NCI-H510A treated with DMSO at 0.1 percent for 48 hours (cell line): ENCODE measurements around the gene KIF22.
"Not testable (repeated sequence)": the region's sequence is repeated elsewhere in the genome, so short reads cannot be mapped to it uniquely, and the experiment has no call there.

Experiments
- DNase-seq: peaks from one replicate; lab custom pipeline; 2025; lab: John Stamatoyannopoulos, UW

KIF22 gene

GRCh38 chr16:29815032-29815721, 24.6 kb downstream of the KIF22 start:
- DNase-seq = peak; percentile 46

GRCh38 chr16:29815793-29816693, 25.5 kb downstream of the KIF22 start, which contains the start of gene PAGR1:
TSS of gene PAGR1 (plus strand) at chr16:29816152. CDS start at chr16:29816526, 374 bp downstream.
- peak; percentile 99 for DNase-seq

- peak; percentile 84 for DNase-seq
Observed at GRCh38 chr16:29816694-29817441, 26.3 kb downstream of the KIF22 start.

GRCh38 chr16:29818082-29818481, 27.5 kb downstream of the KIF22 start:
- DNase-seq = no peak

- no peak for DNase-seq
Observed at GRCh38 chr16:29819506-29819905, 29.0 kb downstream of the KIF22 start.

GRCh38 chr16:29820271-29820701, 29.7 kb downstream of the KIF22 start, which contains the start of gene MVP:
TSS of gene MVP (plus strand) at chr16:29820462. CDS start at chr16:29830550, 10,088 bp downstream.
- DNase-seq = peak; percentile 87

GRCh38 chr16:29820730-29821642, 30.4 kb downstream of the KIF22 start:
- no peak for DNase-seq

- no peak for DNase-seq
Observed at GRCh38 chr16:29821643-29822115, 31.1 kb downstream of the KIF22 start.

GRCh38 chr16:29824589-29825144, 34.1 kb downstream of the KIF22 start:
- no peak for DNase-seq

GRCh38 chr16:29825145-29826044, 34.8 kb downstream of the KIF22 start:
- no peak for DNase-seq

GRCh38 chr16:29826342-29826695, 35.8 kb downstream of the KIF22 start:
- no peak for DNase-seq

GRCh38 chr16:29830774-29831173, 40.2 kb downstream of the KIF22 start:
- no peak for DNase-seq

GRCh38 chr16:29831490-29831889, 40.9 kb downstream of the KIF22 start:
- no peak for DNase-seq

- DNase-seq = not testable (repeated sequence)
Observed at GRCh38 chr16:29833219-29833618, 42.7 kb downstream of the KIF22 start.

GRCh38 chr16:29834079-29834478, 43.5 kb downstream of the KIF22 start:
- no peak for DNase-seq

- no peak for DNase-seq
Observed at GRCh38 chr16:29835926-29836325, 45.4 kb downstream of the KIF22 start.

- DNase-seq = no peak
Observed at GRCh38 chr16:29836623-29837022, 46.1 kb downstream of the KIF22 start.

GRCh38 chr16:29837841-29838240, 47.3 kb downstream of the KIF22 start:
- no peak for DNase-seq

- DNase-seq = no peak
Observed at GRCh38 chr16:29839822-29840221, 49.3 kb downstream of the KIF22 start.

- no peak for DNase-seq
Observed at GRCh38 chr16:29840240-29840639, 49.7 kb downstream of the KIF22 start.
